ENCODE results near the gene AGAP2.

- TF ChIP-seq POLR2AphosphoS5 (IDR thresholded peaks at IDR 0.05; ENCODE audit: low read depth, low read length) (no peak), POLR2A (IDR thresholded peaks at IDR 0.05; ENCODE audit: low read depth, low read length) (no peak)
Observed at GRCh38 chr12:57736741-57737466, 1.6 kb downstream of the AGAP2 start.

Measured in GM12892 (cell line).